MM.1S (cell line): ENCODE results near the gene SFMBT2.

Experiments
- DNase-seq: peaks from one replicate; pipeline ENCODE4 v3.0.0-alpha.2; 2015
- H2AFZ ChIP-seq: fragments of 300-600 bp; sonication (generic); 2 replicates; pipeline ENCODE4 v1.6.0; 2016; ENCODE audit warnings: antibody characterized with exemption, low read length
- H3F3A ChIP-seq: fragments of 300-600 bp; sonication (generic); 2 replicates; pipeline ENCODE4 v1.6.1; 2016; ENCODE audit warnings: mild to moderate bottlenecking, antibody characterized with exemption, low read length, moderate library complexity, mixed read lengths; ENCODE audit not compliant: insufficient read depth
- H3K27ac ChIP-seq: fragments of 300-600 bp; sonication (generic); 2 replicates; pipeline ENCODE4 v1.5.1; 2016; ENCODE audit warnings: mild to moderate bottlenecking, low read length
- H3K27me3 ChIP-seq: fragments of 300-600 bp; sonication (generic); replicated peaks from 2 replicates; pipeline ENCODE4 v1.6.0; 2016; ENCODE audit warnings: low read length; ENCODE audit not compliant: insufficient read depth
- H3K36me3 ChIP-seq: fragments of 300-600 bp; sonication (generic); replicated peaks from 2 replicates; pipeline ENCODE4 v1.6.1; 2016; ENCODE audit warnings: mild to moderate bottlenecking, low read length, mixed read lengths; ENCODE audit not compliant: insufficient read depth
- H3K4me1 ChIP-seq: fragments of 300-600 bp; sonication (generic); 2 replicates; pipeline ENCODE4 v1.6.1; 2016; ENCODE audit warnings: low read length, mixed read lengths
- H3K4me2 ChIP-seq: fragments of 300-600 bp; sonication (generic); 2 replicates; pipeline ENCODE4 v1.6.0; 2016; ENCODE audit warnings: low read depth, low read length
- H3K4me3 ChIP-seq: fragments of 300-600 bp; sonication (generic); 2 replicates; pipeline ENCODE4 v1.5.1; 2016; ENCODE audit warnings: low read length, mixed read lengths
- H3K79me2 ChIP-seq: fragments of 300-600 bp; sonication (generic); 2 replicates; pipeline ENCODE4 v1.6.1; 2016; ENCODE audit warnings: mixed run types, low read length, mixed read lengths
- H3K9ac ChIP-seq: fragments of 300-600 bp; sonication (generic); 2 replicates; pipeline ENCODE4 v1.6.1; 2016; ENCODE audit warnings: low read length, mixed read lengths
- H3K9me2 ChIP-seq: fragments of 300-600 bp; sonication (generic); replicated peaks from 2 replicates; pipeline ENCODE4 v1.6.1; 2016; ENCODE audit warnings: mild to moderate bottlenecking, low read length, mixed read lengths; ENCODE audit not compliant: insufficient read depth
- H3K9me3 ChIP-seq: fragments of 300-600 bp; sonication (generic); replicated peaks from 2 replicates; pipeline ENCODE4 v1.6.1; 2016; ENCODE audit warnings: mild to moderate bottlenecking, low read length, mixed read lengths; ENCODE audit not compliant: insufficient read depth
- H4K20me1 ChIP-seq: fragments of 300-600 bp; sonication (generic); 2 replicates; pipeline ENCODE4 v1.6.1; 2016; ENCODE audit warnings: mild to moderate bottlenecking, low read length, moderate library complexity, mixed read lengths; ENCODE audit not compliant: insufficient read depth
- EZH2 ChIP-seq: fragments of 300-600 bp; sonication (generic); optimal IDR thresholded peaks from 2 replicates; pipeline ENCODE3; 2017; ENCODE audit warnings: low read depth, mild to moderate bottlenecking, antibody characterized with exemption, low read length, mixed read lengths
- EZH2phosphoT487 ChIP-seq: fragments of 300-600 bp; sonication (generic); IDR thresholded peaks from 2 replicates; pipeline ENCODE4 v1.6.1; 2018; ENCODE audit warnings: antibody characterized with exemption, low read length
- TF ChIP-seq, protein P1 (sequence below): fragments of 300-600 bp; sonication (generic); IDR thresholded peaks from 2 replicates; pipeline ENCODE4 v1.5.1; 2016; ENCODE audit warnings: antibody characterized with exemption, low read length, mixed read lengths

The SFMBT2 gene

DNA sequence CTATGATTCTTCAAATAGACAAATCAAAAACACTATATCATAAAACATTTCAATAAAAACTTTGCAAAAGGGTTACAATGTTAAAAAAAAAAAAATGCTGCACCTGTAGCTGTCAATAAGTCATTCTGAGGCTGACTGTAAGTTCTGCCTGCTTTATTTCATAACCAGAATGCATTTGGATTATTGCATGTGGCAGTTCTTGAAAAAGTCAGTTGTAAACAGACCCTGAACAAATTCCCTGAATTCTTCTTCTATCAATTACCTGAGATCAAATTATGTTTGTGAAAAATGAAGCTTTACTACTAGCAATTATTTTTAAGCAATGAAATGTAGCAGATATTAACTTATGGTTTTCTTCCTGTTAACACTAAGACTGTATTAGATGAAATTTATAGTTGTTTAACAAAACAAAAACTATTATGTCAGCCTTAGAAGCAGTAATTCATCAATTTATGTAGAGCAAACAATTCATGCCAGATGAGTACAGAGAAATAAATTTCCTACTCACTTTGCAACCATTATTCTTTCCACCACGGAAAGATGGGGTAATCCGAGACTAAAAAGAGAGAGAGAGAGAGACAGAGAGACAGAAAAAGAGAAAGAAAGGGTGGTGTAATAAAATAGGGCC lies 107.8 kb downstream of the SFMBT2 start:
- H3K4me3 ChIP-seq, result no peak overlapping the region
- H3K27ac ChIP-seq, result no peak overlapping the region

DNA sequence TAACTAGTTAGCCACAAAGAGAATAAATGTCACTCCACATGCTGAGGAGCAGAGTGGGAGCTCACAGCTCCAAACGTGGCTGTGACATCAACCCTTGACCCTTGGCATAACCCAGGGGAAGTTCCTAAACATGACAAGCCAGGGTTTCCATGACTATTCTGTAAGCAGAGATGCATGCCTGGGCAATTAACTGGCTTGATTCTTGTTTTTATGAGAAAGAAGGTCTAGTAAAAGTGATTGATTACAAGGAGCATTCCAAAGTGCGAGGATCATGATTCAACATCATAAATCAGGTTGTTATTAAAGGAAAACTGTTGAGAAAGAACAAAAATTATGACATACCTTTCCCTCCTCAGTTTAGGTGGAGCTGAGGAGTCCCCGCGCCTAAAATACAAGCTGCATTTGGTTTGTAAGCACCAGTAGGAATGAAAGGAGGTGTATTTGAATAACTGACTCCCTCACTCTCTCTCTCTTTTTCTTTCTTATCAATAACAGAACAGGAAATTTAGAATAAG lies 108.4 kb downstream of the SFMBT2 start:
- H3K9me2 ChIP-seq, result no peaks in the 10 kb centered on the region
- no peak for DNase-seq
- H4K20me1 ChIP-seq, result peaks cover 38% of the 10 kb centered on the region
- H3K36me3 ChIP-seq, result peaks cover 7% of the 10 kb centered on the region; the same call in 1 of the 2 replicates
- H3K27ac ChIP-seq, result no peak overlapping the region
- H3K79me2 ChIP-seq, result peaks cover 100% of the 10 kb centered on the region
- no peaks in the 10 kb centered on the region for H3K27me3 ChIP-seq
- no peaks in the 10 kb centered on the region for H3K9me3 ChIP-seq
- H2AFZ ChIP-seq, result no peak overlapping the region
- TF ChIP-seq EZH2phosphoT487 (no peak), EZH2 (no peak)
- TF ChIP-seq, protein P1, sequence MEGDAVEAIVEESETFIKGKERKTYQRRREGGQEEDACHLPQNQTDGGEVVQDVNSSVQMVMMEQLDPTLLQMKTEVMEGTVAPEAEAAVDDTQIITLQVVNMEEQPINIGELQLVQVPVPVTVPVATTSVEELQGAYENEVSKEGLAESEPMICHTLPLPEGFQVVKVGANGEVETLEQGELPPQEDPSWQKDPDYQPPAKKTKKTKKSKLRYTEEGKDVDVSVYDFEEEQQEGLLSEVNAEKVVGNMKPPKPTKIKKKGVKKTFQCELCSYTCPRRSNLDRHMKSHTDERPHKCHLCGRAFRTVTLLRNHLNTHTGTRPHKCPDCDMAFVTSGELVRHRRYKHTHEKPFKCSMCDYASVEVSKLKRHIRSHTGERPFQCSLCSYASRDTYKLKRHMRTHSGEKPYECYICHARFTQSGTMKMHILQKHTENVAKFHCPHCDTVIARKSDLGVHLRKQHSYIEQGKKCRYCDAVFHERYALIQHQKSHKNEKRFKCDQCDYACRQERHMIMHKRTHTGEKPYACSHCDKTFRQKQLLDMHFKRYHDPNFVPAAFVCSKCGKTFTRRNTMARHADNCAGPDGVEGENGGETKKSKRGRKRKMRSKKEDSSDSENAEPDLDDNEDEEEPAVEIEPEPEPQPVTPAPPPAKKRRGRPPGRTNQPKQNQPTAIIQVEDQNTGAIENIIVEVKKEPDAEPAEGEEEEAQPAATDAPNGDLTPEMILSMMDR, result no peak
- H3F3A ChIP-seq, result no peaks in the 10 kb centered on the region
- H3K9ac ChIP-seq, result no peak overlapping the region
- H3K4me2 ChIP-seq, result no peak overlapping the region
- no peak overlapping the region for H3K4me3 ChIP-seq
- H3K4me1 ChIP-seq, result peaks cover 5% of the 10 kb centered on the region; the same call in 1 of the 2 replicates

More for the DNA sequence above, 107.8 kb downstream of the SFMBT2 start:
- DNase-seq, result no peak
- H3F3A ChIP-seq, result no peaks in the 10 kb centered on the region
- H3K9ac ChIP-seq, result no peak overlapping the region
- TF ChIP-seq EZH2phosphoT487 (no peak), EZH2 (no peak)
- TF ChIP-seq, protein P1, result no peak
- H3K9me2 ChIP-seq, result no peaks in the 10 kb centered on the region
- H3K4me2 ChIP-seq, result no peak overlapping the region
- peaks cover 43% of the 10 kb centered on the region for H4K20me1 ChIP-seq
- H3K36me3 ChIP-seq, result peaks cover 7% of the 10 kb centered on the region; the same call in 1 of the 2 replicates
- H3K4me1 ChIP-seq, result no peaks in the 10 kb centered on the region
- H3K27me3 ChIP-seq, result no peaks in the 10 kb centered on the region
- H3K79me2 ChIP-seq, result peaks cover 100% of the 10 kb centered on the region
- H2AFZ ChIP-seq, result no peak overlapping the region
- no peaks in the 10 kb centered on the region for H3K9me3 ChIP-seq

DNA sequence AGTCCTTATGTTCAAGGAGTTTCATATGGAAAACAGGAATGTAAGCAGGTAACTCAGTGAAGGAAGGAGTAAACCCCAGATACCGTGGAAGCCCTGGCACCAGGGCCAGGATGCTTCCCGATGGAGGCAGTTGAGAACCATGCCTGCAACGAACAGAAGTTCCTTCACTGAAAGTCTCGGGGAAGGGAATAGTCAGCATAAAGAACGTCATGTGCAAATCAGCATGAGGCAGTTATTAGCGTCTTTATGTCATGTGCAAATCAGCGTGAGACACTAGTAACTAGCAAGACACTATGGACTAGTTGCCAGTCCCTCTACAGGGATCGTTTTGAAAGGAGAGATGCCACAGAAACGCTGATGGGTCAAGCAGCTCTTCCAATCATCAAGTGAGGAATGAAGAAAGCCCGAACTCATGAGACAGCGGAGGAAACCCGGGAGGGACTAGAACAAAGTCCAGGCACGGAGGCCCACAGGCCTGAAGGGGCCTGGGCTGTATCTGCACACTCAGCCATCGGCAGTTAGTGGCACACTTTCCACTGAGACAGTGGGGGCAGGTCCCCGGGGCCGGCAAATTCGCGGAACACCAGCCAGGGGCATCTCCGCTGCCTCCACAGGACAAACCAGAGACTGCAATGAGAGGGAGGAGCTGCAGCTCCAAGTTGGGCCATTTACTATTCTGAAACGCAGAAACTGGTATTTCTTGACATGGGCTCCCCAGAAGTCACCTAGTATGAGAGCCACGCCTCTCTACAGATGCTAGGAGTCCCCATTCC lies 109.6 kb downstream of the SFMBT2 start:
- no peaks in the 10 kb centered on the region for H3K27me3 ChIP-seq
- no peaks in the 10 kb centered on the region for H3K9me3 ChIP-seq
- peaks cover 45% of the 10 kb centered on the region for H4K20me1 ChIP-seq
- H3K9me2 ChIP-seq, result no peaks in the 10 kb centered on the region
- H3F3A ChIP-seq, result no peaks in the 10 kb centered on the region
- H3K79me2 ChIP-seq, result peaks cover 100% of the 10 kb centered on the region
- no peak for DNase-seq
- no peak overlapping the region for H3K27ac ChIP-seq
- no peak overlapping the region for H2AFZ ChIP-seq
- TF ChIP-seq EZH2 (no peak), EZH2phosphoT487 (no peak)
- TF ChIP-seq, protein P1, result no peak
- no peak overlapping the region for H3K4me3 ChIP-seq
- H3K4me1 ChIP-seq, result peaks cover 13% of the 10 kb centered on the region
- no peak overlapping the region for H3K9ac ChIP-seq
- H3K36me3 ChIP-seq, result peaks cover 7% of the 10 kb centered on the region; the same call in 1 of the 2 replicates
- no peak overlapping the region for H3K4me2 ChIP-seq
